HG03108 (cell line): ENCODE measurements around the gene DHCR24.

Experiments used
- ATAC-seq: cut with Tn5 transposase; IDR thresholded peaks from one replicate; pipeline ENCODE4 v1.9.1; 2021; ENCODE audit warnings: moderate library complexity; ENCODE audit not compliant: unreplicated experiment

Gene DHCR24

GRCh38 chr1:54865238-54866073, 21.5 kb downstream of the DHCR24 start:
- ATAC-seq, result no peak

GRCh38 chr1:54864460-54865208, 22.4 kb downstream of the DHCR24 start:
- ATAC-seq, result no peak

GRCh38 chr1:54863267-54863665, 23.7 kb downstream of the DHCR24 start:
- ATAC-seq, result no peak

GRCh38 chr1:54861070-54861761, 25.8 kb downstream of the DHCR24 start:
- peak; percentile 57 for ATAC-seq

- no peak for ATAC-seq
These were observed 27.1 kb downstream of the DHCR24 start for GRCh38 chr1:54859700-54860391.

GRCh38 chr1:54857746-54858561, 29.0 kb downstream of the DHCR24 start:
- no peak for ATAC-seq

- no peak for ATAC-seq
These were observed 29.9 kb downstream of the DHCR24 start for GRCh38 chr1:54857141-54857540.

GRCh38 chr1:54854381-54855020, 32.5 kb downstream of the DHCR24 start:
- no peak for ATAC-seq

GRCh38 chr1:54853793-54854370, 33.1 kb downstream of the DHCR24 start:
- ATAC-seq, result no peak

- ATAC-seq, result no peak
These were observed 33.8 kb downstream of the DHCR24 start for GRCh38 chr1:54853096-54853792.

- ATAC-seq, result no peak
These were observed 35.0 kb downstream of the DHCR24 start for GRCh38 chr1:54851936-54852524.

GRCh38 chr1:54851406-54851805, 35.6 kb downstream of the DHCR24 start:
- ATAC-seq, result no peak

- no peak for ATAC-seq
These were observed 36.3 kb downstream of the DHCR24 start for GRCh38 chr1:54850737-54851136.

GRCh38 chr1:54850069-54850730, 36.8 kb downstream of the DHCR24 start:
- ATAC-seq, result no peak

GRCh38 chr1:54849219-54850068, 37.6 kb downstream of the DHCR24 start:
- no peak for ATAC-seq

GRCh38 chr1:54848134-54848948, 38.7 kb downstream of the DHCR24 start:
- ATAC-seq, result no peak
